Activated T-helper 1 cell treated with anti-CD3 and anti-CD28 coated beads, Interleukin-12 subunit alpha, Interleukin-12 subunit beta, Interleukin-2, Interleukin-4 antibody, amounts not matched to agents 30 ng/mL and 10 ng/mL and 1 ng/mL, durations not matched to agents 14 hours and 24 hours and 36 hours (primary cell): ENCODE measurements around the gene DNAH8. TPM values are rescaled to one million over a fixed set of nuclear protein-coding genes. Genes with fewer than 3 reads are reported as not detected.

Experiments used
- DNase-seq: peaks from one replicate; pipeline ENCODE4 v3.0.0; 2021; ENCODE audit warnings: low spot score
- H3K27ac Mint-ChIP-seq: one replicate; pipeline ENCODE4 v1.8.0; 2021; ENCODE audit warnings: mild to moderate bottlenecking, mixed read lengths
- H3K27me3 Mint-ChIP-seq: one replicate; pipeline ENCODE4 v1.8.0; 2022; ENCODE audit warnings: mild to moderate bottlenecking, moderate library complexity, mixed read lengths; ENCODE audit not compliant: insufficient read depth
- H3K36me3 Mint-ChIP-seq: one replicate; pipeline ENCODE4 v1.8.0; 2021; ENCODE audit warnings: low read depth, mixed read lengths
- H3K4me1 Mint-ChIP-seq: one replicate; pipeline ENCODE4 v1.8.0; 2021; ENCODE audit warnings: low read depth, mixed read lengths
- H3K4me3 Mint-ChIP-seq: one replicate; pipeline ENCODE4 v1.8.0; 2021; ENCODE audit warnings: mild to moderate bottlenecking, moderate library complexity, mixed read lengths
- H3K9me3 Mint-ChIP-seq: one replicate; pipeline ENCODE4 v1.8.0; 2021; ENCODE audit warnings: mixed read lengths
- intact Hi-C: fragments of 100-400 bp; cut with micrococcal nuclease; formaldehyde crosslinking; loops from one replicate; pipeline ENCODE4 v1.15.1; 2024
- total RNA-seq: library from RNA; stranded (reverse); gene quantifications from 2 replicates; pipeline ENCODE4 v1.2.3, GENCODE V29; 2022

DNAH8 gene
- total RNA-seq, 1 donor from 2014 or later = 0.03 TPM

GRCh38 chr6:38708496-38708895, 6.6 kb upstream of the DNAH8 start:
- H3K4me1 Mint-ChIP-seq = peaks cover 23% of the 10 kb centered on the region
- H3K27ac Mint-ChIP-seq = no peak overlapping the region
- DNase-seq = no peak
- no peak overlapping the region for H3K4me3 Mint-ChIP-seq
- intact Hi-C loops = no loop called here
- H3K27me3 Mint-ChIP-seq = peaks cover 15% of the 10 kb centered on the region
- H3K9me3 Mint-ChIP-seq = no peaks in the 10 kb centered on the region
- no peaks in the 10 kb centered on the region for H3K36me3 Mint-ChIP-seq

DNA sequence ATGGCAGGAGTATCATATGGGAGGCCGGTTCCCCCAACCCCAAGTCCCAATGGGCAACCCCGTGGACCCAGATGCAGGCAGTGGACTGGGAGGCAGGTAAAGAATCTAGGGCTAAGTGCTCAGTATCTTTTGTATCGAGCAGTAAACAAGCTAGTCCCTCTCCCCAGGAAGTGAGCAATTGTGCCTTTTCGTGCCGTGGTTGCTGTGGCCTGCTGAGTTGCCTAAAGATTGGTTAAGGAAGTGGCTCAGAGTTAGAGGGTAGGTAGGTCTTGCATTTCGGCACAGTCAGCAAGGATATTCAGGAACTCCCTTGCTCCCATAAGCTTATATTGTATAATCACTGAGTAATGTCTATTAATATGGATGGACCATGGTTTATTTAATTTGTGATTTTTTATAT, 1.3 kb upstream of the DNAH8 start:
- Mint-ChIP-seq H3K4me1 (peaks cover 42% of the 10 kb centered on the region), H3K27me3 (peaks cover 5% of the 10 kb centered on the region), H3K27ac (peak overlapping the region; percentile 76), H3K4me3 (peak overlapping the region; percentile 65), H3K9me3 (no peaks in the 10 kb centered on the region), H3K36me3 (peaks cover 2% of the 10 kb centered on the region)
- DNase-seq = peak; percentile 75
- intact Hi-C loops = loop anchor here (1.0 to 2.0 kb wide), 4 partner anchors 11 to 73 kb away; partner anchors contain the start of gene GLO1

GRCh38 chr6:38714239-38715015, 684 bp upstream of the DNAH8 start:
- Mint-ChIP-seq H3K27ac (peak overlapping the region; percentile 76), H3K27me3 (peaks cover 7% of the 10 kb centered on the region), H3K4me3 (peak overlapping the region; percentile 65), H3K4me1 (peaks cover 42% of the 10 kb centered on the region), H3K9me3 (no peaks in the 10 kb centered on the region), H3K36me3 (peaks cover 2% of the 10 kb centered on the region)
- DNase-seq = no peak
- intact Hi-C loops = loop anchor here (1.0 to 2.0 kb wide), 3 partner anchors 11 to 74 kb away; no protein-coding TSS in a partner anchor

- intact Hi-C loops = no loop called here
- Mint-ChIP-seq H3K4me3 (no peak overlapping the region), H3K4me1 (peaks cover 41% of the 10 kb centered on the region), H3K27me3 (peaks cover 19% of the 10 kb centered on the region), H3K9me3 (peaks cover 3% of the 10 kb centered on the region), H3K27ac (no peak overlapping the region), H3K36me3 (peaks cover 2% of the 10 kb centered on the region)
- DNase-seq = no peak
Observed at GRCh38 chr6:38716825-38717224, 1.7 kb downstream of the DNAH8 start.

DNA sequence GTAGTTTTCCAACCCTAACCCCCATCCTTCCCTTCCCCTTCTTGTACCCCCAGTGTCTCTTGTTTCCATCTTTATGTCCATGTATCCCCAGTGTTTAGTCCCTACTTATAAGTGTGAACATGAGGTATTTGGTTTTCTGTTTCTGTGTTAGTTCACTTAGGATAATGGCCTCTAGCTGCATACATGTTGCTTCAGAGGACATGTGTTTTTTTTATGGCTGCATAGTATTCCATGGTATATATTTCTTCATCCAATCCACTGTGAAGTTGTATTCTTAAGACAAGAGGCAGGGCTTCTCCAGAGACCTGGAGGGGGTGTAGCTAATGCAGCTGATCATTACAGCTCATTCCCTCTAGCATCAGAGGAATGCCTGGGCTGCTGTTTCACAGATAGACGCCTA, 4.2 kb downstream of the DNAH8 start:
- intact Hi-C loops = no loop called here
- Mint-ChIP-seq H3K4me3 (no peak overlapping the region), H3K36me3 (peaks cover 2% of the 10 kb centered on the region), H3K27ac (no peak overlapping the region), H3K9me3 (peaks cover 3% of the 10 kb centered on the region), H3K4me1 (peaks cover 18% of the 10 kb centered on the region), H3K27me3 (peaks cover 21% of the 10 kb centered on the region)
- no peak for DNase-seq

DNA sequence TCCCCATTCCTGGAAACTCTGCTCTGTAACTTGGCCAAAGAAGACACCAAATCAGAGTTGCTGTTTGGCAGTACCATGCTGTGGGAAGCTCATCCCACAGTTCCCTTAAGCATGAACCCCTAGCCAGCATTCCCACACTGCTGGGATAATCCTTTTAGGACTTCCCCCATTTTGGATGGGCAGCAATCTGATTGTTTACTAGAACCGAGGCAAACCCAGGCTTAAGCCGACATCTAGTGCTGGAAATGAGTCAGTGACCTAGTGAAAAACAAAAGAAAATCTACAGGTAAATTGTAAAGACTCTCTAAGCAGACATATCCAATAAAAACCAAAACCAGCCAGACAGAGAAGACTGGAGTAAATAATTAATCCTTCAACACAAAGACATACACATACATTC, 5.2 kb downstream of the DNAH8 start:
- peaks cover 16% of the 10 kb centered on the region for H3K4me1 Mint-ChIP-seq
- no peak overlapping the region for H3K4me3 Mint-ChIP-seq
- H3K36me3 Mint-ChIP-seq = peaks cover 2% of the 10 kb centered on the region
- H3K27ac Mint-ChIP-seq = no peak overlapping the region
- DNase-seq = no peak
- peaks cover 3% of the 10 kb centered on the region for H3K9me3 Mint-ChIP-seq
- peaks cover 21% of the 10 kb centered on the region for H3K27me3 Mint-ChIP-seq
- intact Hi-C loops = no loop called here

- H3K36me3 Mint-ChIP-seq = peaks cover 2% of the 10 kb centered on the region
- H3K9me3 Mint-ChIP-seq = peaks cover 3% of the 10 kb centered on the region
- peaks cover 21% of the 10 kb centered on the region for H3K27me3 Mint-ChIP-seq
- H3K27ac Mint-ChIP-seq = no peak overlapping the region
- peaks cover 25% of the 10 kb centered on the region for H3K4me1 Mint-ChIP-seq
- no peak overlapping the region for H3K4me3 Mint-ChIP-seq
- DNase-seq = no peak
- intact Hi-C loops = no loop called here
Observed at GRCh38 chr6:38722038-38722437, 6.9 kb downstream of the DNAH8 start.

DNA sequence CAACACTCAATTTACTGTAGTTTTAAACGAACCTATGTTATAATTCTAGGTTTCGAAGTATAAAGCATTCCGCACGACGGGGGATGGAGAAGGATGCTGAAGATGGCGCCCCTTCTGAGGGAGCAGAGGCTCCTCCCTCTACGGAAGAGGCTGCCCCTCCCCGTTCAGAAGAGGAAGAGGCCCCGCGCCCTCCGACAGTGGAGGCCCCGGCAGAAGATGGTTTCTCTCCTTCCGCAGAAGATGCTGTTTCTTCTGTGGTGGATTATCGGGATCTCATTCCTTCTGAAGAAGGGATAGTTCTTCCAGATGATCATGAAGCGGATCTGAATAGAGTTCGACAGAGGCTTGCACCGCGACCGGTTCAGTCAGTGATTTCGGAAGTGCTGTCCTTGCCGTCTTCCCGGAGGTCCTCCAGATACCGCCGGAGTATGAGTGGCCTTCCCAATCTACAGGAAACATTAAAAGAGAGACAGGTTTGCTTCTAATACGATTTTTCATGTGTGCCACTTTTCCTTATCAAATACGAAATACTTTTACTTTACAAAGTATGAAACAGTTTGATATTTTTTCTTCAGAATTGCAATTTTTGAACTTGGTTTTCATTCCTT, 7.7 kb downstream of the DNAH8 start:
- no peak for DNase-seq
- peaks cover 29% of the 10 kb centered on the region for H3K4me1 Mint-ChIP-seq
- intact Hi-C loops = no loop called here
- peaks cover 2% of the 10 kb centered on the region for H3K36me3 Mint-ChIP-seq
- no peak overlapping the region for H3K4me3 Mint-ChIP-seq
- no peak overlapping the region for H3K27ac Mint-ChIP-seq
- peaks cover 3% of the 10 kb centered on the region for H3K9me3 Mint-ChIP-seq
- peaks cover 21% of the 10 kb centered on the region for H3K27me3 Mint-ChIP-seq

DNA sequence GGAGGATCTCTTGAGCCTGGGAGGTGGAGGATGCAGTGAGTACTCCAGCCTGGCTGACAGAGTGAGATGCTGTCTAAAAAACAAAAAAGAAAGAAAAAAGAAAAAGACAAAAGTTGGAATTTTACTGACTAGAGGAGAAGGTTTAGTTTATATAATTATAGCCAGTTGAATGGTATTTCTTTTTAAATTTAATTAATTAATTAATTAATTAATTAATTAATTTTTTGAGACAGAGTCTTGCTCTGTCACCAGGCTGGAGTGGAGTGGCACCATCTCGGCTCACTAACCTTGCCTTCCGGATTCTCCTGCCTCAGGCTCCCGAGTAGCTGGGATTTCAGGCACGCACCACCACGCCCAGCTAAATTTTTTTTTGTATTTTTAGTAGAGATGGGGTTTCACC, 8.7 kb downstream of the DNAH8 start:
- H3K9me3 Mint-ChIP-seq = peaks cover 3% of the 10 kb centered on the region
- intact Hi-C loops = no loop called here
- no peak overlapping the region for H3K27ac Mint-ChIP-seq
- peaks cover 20% of the 10 kb centered on the region for H3K27me3 Mint-ChIP-seq
- no peak for DNase-seq
- peaks cover 29% of the 10 kb centered on the region for H3K4me1 Mint-ChIP-seq
- no peak overlapping the region for H3K4me3 Mint-ChIP-seq
- H3K36me3 Mint-ChIP-seq = peaks cover 2% of the 10 kb centered on the region

DNA sequence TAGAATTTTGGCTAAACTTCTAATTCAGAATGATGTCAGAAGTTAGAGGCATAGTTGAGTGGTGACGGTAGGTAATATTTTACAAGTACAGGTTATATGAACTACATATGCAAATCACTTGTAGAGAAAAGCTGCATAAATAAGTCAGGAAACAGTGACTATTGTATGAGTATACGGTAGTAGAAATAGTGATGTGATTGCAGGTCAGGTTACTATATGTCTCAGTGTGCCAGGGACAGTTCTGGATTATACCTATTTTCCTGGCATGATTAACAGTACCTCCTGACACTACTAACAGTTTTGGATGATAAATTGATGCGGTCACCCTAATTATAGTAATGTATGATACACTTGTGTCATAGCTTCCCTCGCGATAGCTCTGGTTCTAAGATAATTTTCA, 9.2 kb downstream of the DNAH8 start:
- intact Hi-C loops = no loop called here
- H3K27ac Mint-ChIP-seq = no peak overlapping the region
- no peak overlapping the region for H3K4me3 Mint-ChIP-seq
- peaks cover 3% of the 10 kb centered on the region for H3K9me3 Mint-ChIP-seq
- DNase-seq = no peak
- H3K36me3 Mint-ChIP-seq = peaks cover 2% of the 10 kb centered on the region
- peaks cover 17% of the 10 kb centered on the region for H3K27me3 Mint-ChIP-seq
- H3K4me1 Mint-ChIP-seq = peaks cover 29% of the 10 kb centered on the region

DNA sequence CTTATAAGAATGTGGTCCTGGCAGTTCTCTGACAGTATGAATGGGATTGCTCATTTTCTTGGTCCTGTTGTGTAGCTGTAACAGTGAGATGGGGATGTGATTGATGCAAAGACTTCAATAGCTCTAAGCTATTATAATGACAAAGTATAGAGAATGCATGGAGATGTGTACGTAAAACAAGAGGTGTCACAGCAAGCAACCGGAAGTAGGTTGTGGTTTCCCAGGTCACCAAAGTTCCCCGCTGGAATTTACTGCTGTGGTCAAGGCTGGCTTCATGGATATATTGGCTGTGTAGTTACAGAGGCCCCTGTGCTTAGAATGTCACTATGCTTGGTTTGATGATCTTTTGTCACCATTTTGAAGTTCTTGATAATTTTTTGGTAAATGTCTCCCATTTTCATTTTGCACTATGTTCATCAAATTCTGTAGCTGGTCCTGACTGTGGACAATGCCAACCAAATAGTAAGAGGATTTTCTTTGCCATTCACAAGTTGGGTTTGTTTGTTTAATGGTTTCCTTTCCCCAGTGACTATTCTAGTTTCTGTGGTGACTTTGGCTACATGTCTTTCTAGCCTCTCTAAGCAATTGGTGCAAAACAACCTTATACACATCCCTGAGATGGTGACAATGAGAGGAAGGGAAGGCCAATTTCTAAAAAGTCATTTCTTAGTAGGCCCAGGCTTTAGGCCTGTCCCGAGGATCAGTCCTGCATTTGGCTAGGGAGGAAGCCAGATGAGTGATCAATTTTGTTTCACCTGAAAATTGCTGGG, 10.5 kb downstream of the DNAH8 start:
- H3K9me3 Mint-ChIP-seq = peaks cover 1% of the 10 kb centered on the region
- intact Hi-C loops = loop anchor here (1.0 kb wide), 2 partner anchors 11 to 23 kb away; no protein-coding TSS in a partner anchor
- H3K4me1 Mint-ChIP-seq = peaks cover 24% of the 10 kb centered on the region
- peaks cover 2% of the 10 kb centered on the region for H3K36me3 Mint-ChIP-seq
- peak overlapping the region; percentile 34 for H3K4me3 Mint-ChIP-seq
- peak overlapping the region; percentile 50 for H3K27ac Mint-ChIP-seq
- DNase-seq = no peak
- peaks cover 7% of the 10 kb centered on the region for H3K27me3 Mint-ChIP-seq

- peaks cover under 1% of the 10 kb centered on the region for H3K27me3 Mint-ChIP-seq
- intact Hi-C loops = no loop called here
- no peak overlapping the region for H3K27ac Mint-ChIP-seq
- H3K36me3 Mint-ChIP-seq = peaks cover 2% of the 10 kb centered on the region
- no peaks in the 10 kb centered on the region for H3K9me3 Mint-ChIP-seq
- peaks cover 22% of the 10 kb centered on the region for H3K4me1 Mint-ChIP-seq
- no peak for DNase-seq
- H3K4me3 Mint-ChIP-seq = no peak overlapping the region
Observed at GRCh38 chr6:38728203-38728602, 13.1 kb downstream of the DNAH8 start.
